ENCODE data around the gene DAZAP1. TPM values are rescaled to one million over a fixed set of nuclear protein-coding genes. Genes with fewer than 3 reads are reported as not detected.

The DAZAP1 gene
- total and polyA plus RNA-seq, 2 of the 4 experiments (the other 2 are of a cell fraction): 22.0 to 62.8 TPM

- no peak overlapping the region for H3K14ac ChIP-seq (replicated peaks; ENCODE audit: low read depth, low read length)
- DNase-seq (no peak), ATAC-seq (ENCODE audit: low read depth) (no peak)
- no peak overlapping the region for H2BK20ac ChIP-seq (ENCODE audit: low read depth, low read length)
- H2AFZ ChIP-seq (replicated peaks; ENCODE audit: low read length, poor library complexity): no peak overlapping the region
- H3K18ac ChIP-seq (ENCODE audit: low read depth, low read length): no peak overlapping the region
- TF ChIP-seq CEBPB (IDR thresholded peaks at IDR 0.05; ENCODE audit: low read depth, low read length) (no peak), SMC3 (IDR thresholded peaks at IDR 0.05; ENCODE audit: low read depth, low read length) (no peak), BHLHE40 (IDR thresholded peaks at IDR 0.05; ENCODE audit: low read depth, low read length) (no peak), NFE2L2 (IDR thresholded peaks at IDR 0.05; ENCODE audit: low read depth, low read length) (no peak), FOS (IDR thresholded peaks at IDR 0.05; ENCODE audit: low read depth, low read length) (no peak)
- peaks cover 30 to 77% of the 10 kb centered on the region in 2 experiments for H3K79me1 ChIP-seq (ENCODE audit: low read depth in 1 of 2, low read length in 2 of 2)
- no peak overlapping the region for H3K56ac ChIP-seq (ENCODE audit: extremely low read depth, insufficient read depth, low read length)
- H2AK5ac ChIP-seq (ENCODE audit: low read depth, low read length): no peak overlapping the region
- no peak overlapping the region for H3K4me3 ChIP-seq (ENCODE audit: insufficient read depth, low read depth, low read length)
- 0 out of 2 replicates have a peak, but pooled peaks cover 3% of the 10 kb centered on the region for H3K9me1 ChIP-seq (ENCODE audit: insufficient read depth, low read length)
- ChIA-PET POLR2A (ENCODE audit: unreplicated experiment) (no interaction called here), CTCF (no interaction called here)
- no peak overlapping the region for H2BK120ac ChIP-seq (ENCODE audit: low read depth, low read length)
- no peak overlapping the region for H2BK5ac ChIP-seq (ENCODE audit: low read depth, low read length, poor library complexity, severe bottlenecking)
- no peak overlapping the region for H2BK15ac ChIP-seq (ENCODE audit: low read depth, low read length)
- no peak overlapping the region for H3K23ac ChIP-seq (ENCODE audit: low read depth, low read length)
- no peak overlapping the region for H2AK9ac ChIP-seq (replicated peaks; ENCODE audit: low read depth, low read length, poor library complexity)
- H3K4ac ChIP-seq (ENCODE audit: low read depth, low read length): no peak overlapping the region
- H3K4me2 ChIP-seq (ENCODE audit: low read depth, low read length): no peak overlapping the region
- H3K9ac ChIP-seq (ENCODE audit: low read depth, low read length): no peak overlapping the region
- no peaks in the 10 kb centered on the region for H3K27me3 ChIP-seq (ENCODE audit: control insufficient read depth, insufficient read depth, low read length)
- peaks cover 54% of the 10 kb centered on the region for H4K20me1 ChIP-seq (ENCODE audit: insufficient read depth, low read length)
- H3K27ac ChIP-seq (ENCODE audit: insufficient read depth, low read length): no peak overlapping the region
- BruUV-seq (replicated peaks): no TSS peak
- in situ Hi-C loops (cut with MboI; ENCODE audit: low sequenced_read_pairs) (no loop called here), intact Hi-C loops (cut with micrococcal nuclease) (no loop called here), dilution Hi-C loops (cut with HindIII; ENCODE audit: low sequenced_read_pairs, unreplicated experiment) (no loop called here)
- no peak overlapping the region for H4K8ac ChIP-seq (ENCODE audit: low read depth in 2 of 2, low read length in 2 of 2)
- peaks cover 72% of the 10 kb centered on the region for H3K36me3 ChIP-seq (ENCODE audit: control insufficient read depth, insufficient read depth, low read length)
- no peaks in the 10 kb centered on the region for H3K9me3 ChIP-seq (ENCODE audit: control insufficient read depth, insufficient read depth, low read length)
- no peak overlapping the region for H4K91ac ChIP-seq (ENCODE audit: insufficient read depth, low read depth, low read length)
- no peak overlapping the region for H4K5ac ChIP-seq (ENCODE audit: low read depth, low read length)
- H3K4me1 ChIP-seq (ENCODE audit: control insufficient read depth, insufficient read depth, low read length): no peaks in the 10 kb centered on the region
- WGBS, 2 experiments (ENCODE audit: extremely low coverage in 2 of 2, insufficient read length in 1 of 2): 95% methylated on average over 10 of the region's 27 CpGs; no CpG with 5 or more reads in 1 of the 2 experiments
These were observed 20.0 kb downstream of the DAZAP1 start for GRCh38 chr19:1427221-1427920.
